ENCODE data around the gene TTLL9. TPM values are rescaled to one million over a fixed set of nuclear protein-coding genes. Genes with fewer than 3 reads are reported as not detected.

Gene TTLL9
- total RNA-seq, 1 experiment from 2014 or later: not detected

DNA sequence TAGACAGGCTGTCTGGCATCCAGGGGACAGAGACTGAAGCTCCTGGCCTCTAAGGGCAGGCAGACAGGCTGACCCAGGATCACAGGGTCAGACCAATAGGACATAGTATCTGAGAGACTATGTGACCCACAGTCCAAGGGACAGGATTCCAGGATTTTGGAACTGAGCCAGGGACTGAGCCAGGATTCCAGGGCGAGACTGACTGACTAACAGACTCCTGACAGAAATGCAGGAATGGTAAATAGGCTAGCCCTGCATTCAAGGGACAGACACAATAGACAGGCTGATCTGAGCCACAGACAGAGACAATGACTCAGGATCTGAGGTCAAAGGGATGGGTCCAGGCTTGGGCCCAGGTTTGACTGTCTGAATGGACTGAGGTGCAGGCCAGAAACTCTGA lies 117.3 kb downstream of the TTLL9 start:
- no peak overlapping the region for H3K27ac ChIP-seq (ENCODE audit: low read depth, low read length, poor library complexity, severe bottlenecking)
- no TSS peak for BruUV-seq (replicated peaks)

GRCh38 chr20:31988430-31989015 lies 118.1 kb downstream of the TTLL9 start:
- Histone ChIP-seq H3K4me1 (ENCODE audit: insufficient read depth, low read length, poor library complexity, severe bottlenecking) (no peaks in the 10 kb centered on the region), H3K9me3 (ENCODE audit: low read depth, low read length, poor library complexity, severe bottlenecking) (no peaks in the 10 kb centered on the region), H3K4me3 (ENCODE audit: low read depth, low read length, poor library complexity, severe bottlenecking) (no peak overlapping the region), H3K27me3 (replicated peaks; ENCODE audit: insufficient read depth, low read depth, low read length, poor library complexity) (peaks cover 10% of the 10 kb centered on the region), H3K36me3 (ENCODE audit: insufficient read depth, low read length, poor library complexity, severe bottlenecking) (no peaks in the 10 kb centered on the region), H3K27ac (ENCODE audit: low read depth, low read length, poor library complexity, severe bottlenecking) (no peak overlapping the region)
- ChIA-PET CTCF (no interaction called here), POLR2A (ENCODE audit: low non-redundant PET) (no interaction called here)
- BruUV-seq (replicated peaks): no TSS peak
- no peak for DNase-seq (ENCODE audit: low spot score)
- intact Hi-C loops (cut with micrococcal nuclease; ENCODE audit: unreplicated experiment): no loop called here
- no peak for TF ChIP-seq EZH2 (IDR thresholded peaks at IDR 0.05; ENCODE audit: borderline replicate concordance, low read depth, low read length, poor library complexity, severe bottlenecking)
- TF ChIP-seq, protein P1, sequence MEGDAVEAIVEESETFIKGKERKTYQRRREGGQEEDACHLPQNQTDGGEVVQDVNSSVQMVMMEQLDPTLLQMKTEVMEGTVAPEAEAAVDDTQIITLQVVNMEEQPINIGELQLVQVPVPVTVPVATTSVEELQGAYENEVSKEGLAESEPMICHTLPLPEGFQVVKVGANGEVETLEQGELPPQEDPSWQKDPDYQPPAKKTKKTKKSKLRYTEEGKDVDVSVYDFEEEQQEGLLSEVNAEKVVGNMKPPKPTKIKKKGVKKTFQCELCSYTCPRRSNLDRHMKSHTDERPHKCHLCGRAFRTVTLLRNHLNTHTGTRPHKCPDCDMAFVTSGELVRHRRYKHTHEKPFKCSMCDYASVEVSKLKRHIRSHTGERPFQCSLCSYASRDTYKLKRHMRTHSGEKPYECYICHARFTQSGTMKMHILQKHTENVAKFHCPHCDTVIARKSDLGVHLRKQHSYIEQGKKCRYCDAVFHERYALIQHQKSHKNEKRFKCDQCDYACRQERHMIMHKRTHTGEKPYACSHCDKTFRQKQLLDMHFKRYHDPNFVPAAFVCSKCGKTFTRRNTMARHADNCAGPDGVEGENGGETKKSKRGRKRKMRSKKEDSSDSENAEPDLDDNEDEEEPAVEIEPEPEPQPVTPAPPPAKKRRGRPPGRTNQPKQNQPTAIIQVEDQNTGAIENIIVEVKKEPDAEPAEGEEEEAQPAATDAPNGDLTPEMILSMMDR (conservative IDR thresholded peaks at IDR 0.05; ENCODE audit: low read depth, low read length): no peak

More for the DNA sequence above, 117.3 kb downstream of the TTLL9 start:
- Histone ChIP-seq H3K9me3 (ENCODE audit: low read depth, low read length, poor library complexity, severe bottlenecking) (no peaks in the 10 kb centered on the region), H3K4me1 (ENCODE audit: insufficient read depth, low read length, poor library complexity, severe bottlenecking) (no peaks in the 10 kb centered on the region), H3K4me3 (ENCODE audit: low read depth, low read length, poor library complexity, severe bottlenecking) (no peak overlapping the region), H3K36me3 (ENCODE audit: insufficient read depth, low read length, poor library complexity, severe bottlenecking) (no peaks in the 10 kb centered on the region), H3K27me3 (replicated peaks; ENCODE audit: insufficient read depth, low read depth, low read length, poor library complexity) (peaks cover 3% of the 10 kb centered on the region)
- DNase-seq (ENCODE audit: low spot score): no peak
- TF ChIP-seq EZH2 (IDR thresholded peaks at IDR 0.05; ENCODE audit: borderline replicate concordance, low read depth, low read length, poor library complexity, severe bottlenecking): no peak
- TF ChIP-seq, protein P1 (conservative IDR thresholded peaks at IDR 0.05; ENCODE audit: low read depth, low read length): no peak
- intact Hi-C loops (cut with micrococcal nuclease; ENCODE audit: unreplicated experiment): no loop called here
- ChIA-PET POLR2A (ENCODE audit: low non-redundant PET) (interaction anchor here (0.5 kb wide), 1 partner anchor 201 kb away, joined by 4 read pairs; no protein-coding TSS in a partner anchor), CTCF (no interaction called here)

DNA sequence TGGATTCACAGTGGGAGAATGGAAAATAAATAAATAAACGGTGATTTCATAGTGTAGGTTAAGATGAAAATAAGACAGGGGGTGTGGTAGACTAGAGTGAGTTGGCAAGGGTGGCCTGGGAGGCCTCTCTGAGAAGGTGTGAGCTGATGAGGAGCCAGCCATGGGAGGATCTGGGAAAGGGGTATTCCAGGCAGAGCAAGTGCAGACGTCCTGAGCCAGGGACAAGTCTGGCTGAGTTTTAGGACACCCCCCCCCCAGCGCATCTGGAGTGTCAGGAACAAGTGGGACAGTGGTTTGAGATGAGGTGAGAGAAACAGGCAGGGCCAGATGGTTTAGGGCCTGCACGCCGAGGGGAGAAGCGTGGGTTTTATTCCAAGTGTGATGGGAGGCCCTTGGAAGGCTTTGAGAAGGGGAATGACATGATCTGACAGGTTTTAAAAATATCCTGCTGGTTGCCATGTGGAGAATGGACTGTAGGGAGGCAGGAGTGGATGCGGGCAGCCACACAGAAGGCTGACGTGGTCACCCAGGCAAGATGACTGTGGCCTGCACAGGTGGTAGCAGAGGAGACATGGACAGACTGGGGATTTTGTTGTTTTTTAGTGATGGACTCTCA lies 118.7 kb downstream of the TTLL9 start:
- Histone ChIP-seq H3K4me3 (ENCODE audit: low read depth, low read length, poor library complexity, severe bottlenecking) (no peak overlapping the region), H3K9me3 (ENCODE audit: low read depth, low read length, poor library complexity, severe bottlenecking) (no peaks in the 10 kb centered on the region), H3K36me3 (ENCODE audit: insufficient read depth, low read length, poor library complexity, severe bottlenecking) (no peaks in the 10 kb centered on the region), H3K27me3 (replicated peaks; ENCODE audit: insufficient read depth, low read depth, low read length, poor library complexity) (peaks cover 17% of the 10 kb centered on the region), H3K4me1 (ENCODE audit: insufficient read depth, low read length, poor library complexity, severe bottlenecking) (no peaks in the 10 kb centered on the region), H3K27ac (ENCODE audit: low read depth, low read length, poor library complexity, severe bottlenecking) (no peak overlapping the region)
- intact Hi-C loops (cut with micrococcal nuclease; ENCODE audit: unreplicated experiment): no loop called here
- TF ChIP-seq, protein P1 (conservative IDR thresholded peaks at IDR 0.05; ENCODE audit: low read depth, low read length): no peak
- no peak for TF ChIP-seq EZH2 (IDR thresholded peaks at IDR 0.05; ENCODE audit: borderline replicate concordance, low read depth, low read length, poor library complexity, severe bottlenecking)
- ChIA-PET CTCF (interaction anchor here (0.7 kb wide), 1 partner anchor 708 kb away, joined by 5 read pairs; no protein-coding TSS in a partner anchor), POLR2A (ENCODE audit: low non-redundant PET) (no interaction called here)
- no TSS peak for BruUV-seq (replicated peaks)
- no peak for DNase-seq (ENCODE audit: low spot score)
